Stimulated activated CD4-positive, alpha-beta T cell treated with anti-CD3 and anti-CD28 coated beads, Interleukin-2, amount 100 ng/mL, for 4 hours (primary cell): ENCODE data around the gene NUSAP1.
A peak's percentile ranks its signal among the peaks of the same experiment; 100 is the strongest.
"Not testable (repeated sequence)": the region's sequence is repeated elsewhere in the genome, so short reads cannot be mapped to it uniquely, and the experiment has no call there.

ENCODE experiments used
- DNase-seq: peaks from one replicate; pipeline ENCODE4 v3.0.0-alpha.2; 2020; ENCODE audit warnings: low read depth

NUSAP1 gene

GRCh38 chr15:41332194-41333025 is at the start of gene NUSAP1, which contains the start of gene OIP5:
Gene NUSAP1, plus strand, starts transcription at chr15:41332881. Its CDS starts 77 bp downstream, at chr15:41332958.
Gene OIP5, minus strand, starts transcription at chr15:41332591. Its CDS starts 30 bp downstream, at chr15:41332561.
- DNase-seq, result peak; percentile 98

GRCh38 chr15:41282980-41283652 is 49.6 kb upstream of the NUSAP1 start:
- DNase-seq, result not testable (repeated sequence)

- DNase-seq, result peak; percentile 98
Measured at GRCh38 chr15:41283653-41284426, 48.8 kb upstream of the NUSAP1 start.

GRCh38 chr15:41284427-41285177 is 48.1 kb upstream of the NUSAP1 start:
- DNase-seq, result no peak

- DNase-seq, result no peak
Measured at GRCh38 chr15:41285285-41285684, 47.4 kb upstream of the NUSAP1 start.

GRCh38 chr15:41286665-41287333 is 45.9 kb upstream of the NUSAP1 start:
- no peak for DNase-seq

- DNase-seq, result no peak
Measured at GRCh38 chr15:41288464-41288863, 44.2 kb upstream of the NUSAP1 start.

- DNase-seq, result no peak
Measured at GRCh38 chr15:41289953-41290352, 42.7 kb upstream of the NUSAP1 start.

GRCh38 chr15:41291065-41291631 is 41.5 kb upstream of the NUSAP1 start:
- no peak for DNase-seq

GRCh38 chr15:41292521-41292920 is 40.2 kb upstream of the NUSAP1 start:
- no peak for DNase-seq

GRCh38 chr15:41301139-41301538 is 31.5 kb upstream of the NUSAP1 start:
- not testable (repeated sequence) for DNase-seq

- no peak for DNase-seq
Measured at GRCh38 chr15:41301587-41301986, 31.1 kb upstream of the NUSAP1 start.

GRCh38 chr15:41304149-41304770 is 28.4 kb upstream of the NUSAP1 start:
- DNase-seq, result no peak

- no peak for DNase-seq
Measured at GRCh38 chr15:41307679-41308078, 25.0 kb upstream of the NUSAP1 start.

- DNase-seq, result no peak
Measured at GRCh38 chr15:41309226-41309905, 23.3 kb upstream of the NUSAP1 start.

GRCh38 chr15:41320805-41321330 is 11.8 kb upstream of the NUSAP1 start:
- not testable (repeated sequence) for DNase-seq

GRCh38 chr15:41323611-41324010 is 9.1 kb upstream of the NUSAP1 start:
- DNase-seq, result no peak

- DNase-seq, result no peak
Measured at GRCh38 chr15:41331281-41331680, 1.4 kb upstream of the NUSAP1 start.

GRCh38 chr15:41331833-41332193 is 868 bp upstream of the NUSAP1 start:
- DNase-seq, result no peak
